H9 (cell line): ENCODE data around the gene OR2D2. TPM values are rescaled to one million over a fixed set of nuclear protein-coding genes. Genes with fewer than 3 reads are reported as not detected.

Experiments
- DNase-seq: peaks from one replicate; pipeline ENCODE4 v3.0.0-alpha.2; 2017
- H2AFZ ChIP-seq: one replicate; pipeline ENCODE4 v1.6.1; 2013; ENCODE audit warnings: mild to moderate bottlenecking, low read length, control low read depth, moderate library complexity
- H2AK5ac ChIP-seq: 2 replicates; pipeline ENCODE4 v1.6.1; 2013; ENCODE audit warnings: low read length, control low read depth, mixed read lengths; ENCODE audit not compliant: insufficient read length
- H2BK120ac ChIP-seq: one replicate; pipeline ENCODE4 v1.6.1; 2013; ENCODE audit warnings: low read depth, mild to moderate bottlenecking, low read length, control low read depth, inconsistent platforms; ENCODE audit not compliant: poor library complexity, severe bottlenecking
- H2BK12ac ChIP-seq: 2 replicates; pipeline ENCODE4 v1.6.1; 2013; ENCODE audit warnings: low read length, control low read depth, mixed read lengths, low read depth; ENCODE audit not compliant: insufficient read length
- H2BK15ac ChIP-seq: 2 replicates; pipeline ENCODE4 v1.6.1; 2013; ENCODE audit warnings: low read depth, low read length, control low read depth
- H2BK20ac ChIP-seq: one replicate; pipeline ENCODE4 v1.6.1; 2013; ENCODE audit warnings: low read depth, mild to moderate bottlenecking, low read length, control low read depth, inconsistent platforms; ENCODE audit not compliant: poor library complexity, severe bottlenecking
- H2BK5ac ChIP-seq: 2 replicates; pipeline ENCODE4 v1.6.1; 2013; ENCODE audit warnings: low read length, control low read depth, mixed read lengths; ENCODE audit not compliant: insufficient read length
- H3K14ac ChIP-seq: 2 replicates; pipeline ENCODE4 v1.6.1; 2013; ENCODE audit warnings: low read length, control low read depth; ENCODE audit not compliant: insufficient read depth
- H3K18ac ChIP-seq: 2 replicates; pipeline ENCODE4 v1.6.1; 2013; ENCODE audit warnings: low read depth, mild to moderate bottlenecking, mixed read lengths, low read length, control low read depth; ENCODE audit not compliant: insufficient read length
- H3K23ac ChIP-seq: 2 replicates; pipeline ENCODE4 v1.6.1; 2013; ENCODE audit warnings: low read length, control low read depth, mixed read lengths, low read depth; ENCODE audit not compliant: insufficient read length
- H3K23me2 ChIP-seq: 2 replicates; pipeline ENCODE4 v1.6.1; 2013; ENCODE audit warnings: low read depth, mild to moderate bottlenecking, mixed read lengths, low read length, control low read depth; ENCODE audit not compliant: insufficient read length, poor library complexity, severe bottlenecking
- H3K27ac ChIP-seq: 2 replicates; pipeline ENCODE4 v1.5.1; 2013; ENCODE audit warnings: low read length, control low read depth, mixed read lengths, low read depth; ENCODE audit not compliant: insufficient read length
- H3K27me3 ChIP-seq: 2 replicates; pipeline ENCODE4 v1.6.1; 2013; ENCODE audit warnings: low read length, control low read depth, inconsistent platforms; ENCODE audit not compliant: insufficient read depth
- H3K4ac ChIP-seq: 2 replicates; pipeline ENCODE4 v1.6.1; 2013; ENCODE audit warnings: low read depth, mild to moderate bottlenecking, control low read depth, inconsistent platforms, low read length, moderate library complexity
- H3K4me1 ChIP-seq: 2 replicates; pipeline ENCODE4 v1.6.1; 2013; ENCODE audit warnings: low read length, control low read depth, inconsistent platforms; ENCODE audit not compliant: insufficient read depth
- H3K4me2 ChIP-seq: 2 replicates; pipeline ENCODE4 v1.6.1; 2013; ENCODE audit warnings: low read length, control low read depth, mixed read lengths; ENCODE audit not compliant: insufficient read length, insufficient read depth
- H3K56ac ChIP-seq: 2 replicates; pipeline ENCODE4 v1.6.1; 2013; ENCODE audit warnings: low read depth, mild to moderate bottlenecking, mixed read lengths, low read length, control low read depth; ENCODE audit not compliant: insufficient read length
- H3K79me1 ChIP-seq: 2 replicates; pipeline ENCODE4 v1.6.1; 2013; ENCODE audit warnings: low read depth, mild to moderate bottlenecking, moderate library complexity, low read length, control low read depth, inconsistent platforms; ENCODE audit not compliant: insufficient read depth, poor library complexity, severe bottlenecking
- H3K79me2 ChIP-seq: 2 replicates; pipeline ENCODE4 v1.6.1; 2013; ENCODE audit warnings: low read length, control low read depth, inconsistent platforms; ENCODE audit not compliant: insufficient read depth
- H3K9ac ChIP-seq: 2 replicates; pipeline ENCODE4 v1.6.1; 2013; ENCODE audit warnings: low read length, control low read depth, mixed read lengths; ENCODE audit not compliant: insufficient read length; ENCODE audit errors: extremely low read depth
- H3K9me3 ChIP-seq: one replicate; pipeline ENCODE4 v1.6.1; 2013; ENCODE audit warnings: low read depth, low read length, inconsistent platforms; ENCODE audit not compliant: control insufficient read depth
- H3T11ph ChIP-seq: one replicate; pipeline ENCODE4 v1.6.1; 2013; ENCODE audit warnings: mild to moderate bottlenecking, low read length, control low read depth, inconsistent platforms
- H4K20me1 ChIP-seq: one replicate; pipeline ENCODE4 v1.6.1; 2013; ENCODE audit not compliant: control insufficient read depth, insufficient read length, insufficient read depth
- H4K5ac ChIP-seq: 2 replicates; pipeline ENCODE4 v1.6.1; 2013; ENCODE audit warnings: low read depth, mild to moderate bottlenecking, mixed read lengths, low read length, control low read depth; ENCODE audit not compliant: insufficient read length
- H4K8ac ChIP-seq: replicated peaks from 2 replicates; pipeline ENCODE4 v1.6.1; 2013; ENCODE audit warnings: low read length, control low read depth, mixed read lengths, low read depth; ENCODE audit not compliant: insufficient read length
- H4K91ac ChIP-seq: 2 replicates; pipeline ENCODE4 v1.6.1; 2013; ENCODE audit warnings: low read depth, mild to moderate bottlenecking, moderate library complexity, mixed read lengths, low read length, control low read depth; ENCODE audit not compliant: insufficient read length
- H3K27ac Mint-ChIP-seq, 3 experiments: 2 replicates in 2 of 3; 3 replicates in 1 of 3; pipeline ENCODE4 v1.8.0; 2020 to 2021; ENCODE audit warnings: mixed read lengths in 3 of 3, mild to moderate bottlenecking in 1 of 3, moderate library complexity in 1 of 3
- H3K27me3 Mint-ChIP-seq: 2 replicates; pipeline ENCODE4 v1.8.0; 2021; ENCODE audit warnings: low read depth, mild to moderate bottlenecking, moderate library complexity, mixed read lengths
- H3K36me3 Mint-ChIP-seq, 3 experiments: 2 replicates in 2 of 3; 3 replicates in 1 of 3; pipeline ENCODE4 v1.8.0; 2020 to 2021; ENCODE audit warnings: low read depth in 3 of 3, mixed read lengths in 3 of 3; ENCODE audit not compliant: insufficient read depth in 1 of 3
- H3K4me1 Mint-ChIP-seq, 2 experiments: 2 replicates each; pipeline ENCODE4 v1.8.0; 2020; ENCODE audit warnings: mixed read lengths in 2 of 2
- H3K4me3 Mint-ChIP-seq, 2 experiments: 2 replicates in 1 of 2; 3 replicates in 1 of 2; pipeline ENCODE4 v1.8.0; 2020 to 2021; ENCODE audit warnings: mild to moderate bottlenecking in 2 of 2, mixed read lengths in 2 of 2, moderate library complexity in 1 of 2
- H3K9me3 Mint-ChIP-seq, 2 experiments: 2 replicates in 1 of 2; 3 replicates in 1 of 2; pipeline ENCODE4 v1.8.0; 2020; ENCODE audit warnings: mild to moderate bottlenecking in 2 of 2, mixed read lengths in 2 of 2, moderate library complexity in 1 of 2
- CTCF ChIP-seq: fragments of 200-600 bp; sonication (generic); conservative IDR thresholded peaks from 3 replicates; pipeline ENCODE4 v1.8.0; 2021; ENCODE audit warnings: antibody characterized with exemption, mild to moderate bottlenecking
- WGBS: extraction: QIAGEN DNeasy Blood & Tissue Kit; methylation state at CpG from one replicate; pipeline ENCODE4 v1.1.7; 2013; ENCODE audit warnings: missing lambda C conversion rate, low lambda C conversion rate, mixed read lengths; ENCODE audit not compliant: insufficient read length; ENCODE audit errors: extremely low coverage; 5-methylcytosine and 5-hydroxymethylcytosine counted together
- total RNA-seq: library from RNA; stranded (reverse); gene quantifications from 2 replicates; pipeline ENCODE4 v1.2.1, GENCODE V29; 2021

OR2D2 gene
- total RNA-seq, 1 experiment from 2014 or later: 0.26 TPM

- Histone ChIP-seq H2BK120ac (no peak overlapping the region), H3K9me3 (no peaks in the 10 kb centered on the region), H3K4me2 (no peak overlapping the region), H4K20me1 (no peaks in the 10 kb centered on the region), H3K14ac (no peak overlapping the region), H3K27ac (no peak overlapping the region), H4K8ac (no peak overlapping the region), H3K23me2 (peaks cover 7% of the 10 kb centered on the region), H3K23ac (no peak overlapping the region), H3K4ac (no peak overlapping the region), H2BK5ac (no peak overlapping the region), H3K9ac (no peak overlapping the region), H2BK12ac (no peak overlapping the region), H3K18ac (no peak overlapping the region), H2AK5ac (no peak overlapping the region), H4K91ac (no peak overlapping the region), H3K79me1 (no peaks in the 10 kb centered on the region), H3K56ac (no peak overlapping the region), H3K27me3 (no peaks in the 10 kb centered on the region), H3T11ph (no peak overlapping the region), H2BK15ac (no peak overlapping the region), H3K79me2 (peaks cover 1% of the 10 kb centered on the region; the same call in 1 of the 2 replicates), H2AFZ (no peak overlapping the region), H2BK20ac (no peak overlapping the region), H4K5ac (no peak overlapping the region), H3K4me1 (no peaks in the 10 kb centered on the region; the same call in 1 of the 2 replicates)
- no CpG with 5 or more reads among the region's 4 CpGs for WGBS
- peak overlapping the region in 2 of 3 experiments; percentile 4 to 22; a peak in 2 of 7 replicates for H3K27ac Mint-ChIP-seq
- peaks cover 16 to 30% (median 27%) of the 10 kb centered on the region in 3 experiments; a peak in 6 of 7 replicates for H3K36me3 Mint-ChIP-seq
- no peak for DNase-seq
- H3K9me3 Mint-ChIP-seq: no peaks in the 10 kb centered on the region
- H3K4me3 Mint-ChIP-seq: peak overlapping the region in 1 of 2 experiments; percentile 35; a peak in 2 of 5 replicates
- no peak for TF ChIP-seq CTCF
- peaks cover 22 to 23% of the 10 kb centered on the region in 2 experiments for H3K4me1 Mint-ChIP-seq
- no peaks in the 10 kb centered on the region for H3K27me3 Mint-ChIP-seq
Measured at GRCh38 chr11:6928916-6929315, 36.6 kb upstream of the OR2D2 start.
